Loucy (cell line): ENCODE data around the gene BAMBI.

Experiments used
- H2AFZ ChIP-seq: fragments of 200-600 bp; sonication (generic); 2 replicates; pipeline ENCODE4 v1.6.0; 2016; ENCODE audit warnings: antibody characterized with exemption, mild to moderate bottlenecking, low read length, moderate library complexity
- H3F3A ChIP-seq: fragments of 200-600 bp; 2 replicates; pipeline ENCODE4 v1.6.0; 2016; ENCODE audit warnings: antibody characterized with exemption, low read depth, mild to moderate bottlenecking
- H3K27me3 ChIP-seq: fragments of 200-600 bp; sonication (generic); 2 replicates; pipeline ENCODE4 v1.6.1; 2014; ENCODE audit warnings: low read length, mild to moderate bottlenecking; ENCODE audit not compliant: insufficient read depth, poor library complexity, severe bottlenecking
- H3K36me3 ChIP-seq: fragments of 200-600 bp; sonication (generic); 2 replicates; pipeline ENCODE4 v1.6.1; 2016; ENCODE audit warnings: low read length; ENCODE audit not compliant: insufficient read depth
- H3K4me1 ChIP-seq: fragments of 200-600 bp; sonication (generic); 2 replicates; pipeline ENCODE4 v1.5.1; 2014; ENCODE audit warnings: low read length, mild to moderate bottlenecking; ENCODE audit not compliant: insufficient read depth, poor library complexity, severe bottlenecking
- H3K4me2 ChIP-seq: fragments of 200-600 bp; sonication (generic); 2 replicates; pipeline ENCODE4 v1.6.0; 2014; ENCODE audit warnings: antibody characterized with exemption, low read length, low read depth, mild to moderate bottlenecking; ENCODE audit not compliant: poor library complexity, severe bottlenecking
- H3K4me3 ChIP-seq: fragments of 200-600 bp; sonication (generic); 2 replicates; pipeline ENCODE4 v1.5.1; 2014; ENCODE audit warnings: low read length, mild to moderate bottlenecking, mixed read lengths; ENCODE audit not compliant: poor library complexity, severe bottlenecking
- H3K79me2 ChIP-seq: fragments of 200-600 bp; sonication (generic); 2 replicates; pipeline ENCODE4 v1.6.1; 2014; ENCODE audit warnings: low read length; ENCODE audit not compliant: insufficient read depth
- H3K9ac ChIP-seq: fragments of 200-600 bp; sonication (generic); 2 replicates; pipeline ENCODE4 v1.6.0; 2014; ENCODE audit warnings: mild to moderate bottlenecking, low read depth, low read length, moderate library complexity; ENCODE audit not compliant: poor library complexity, severe bottlenecking
- H3K9me2 ChIP-seq: fragments of 200-600 bp; sonication (generic); replicated peaks from 2 replicates; pipeline ENCODE4 v1.6.1; 2016; ENCODE audit warnings: low read depth, low read length, mixed read lengths
- H3K9me3 ChIP-seq: fragments of 200-600 bp; sonication (generic); 2 replicates; pipeline ENCODE4 v1.6.1; 2014; ENCODE audit warnings: mild to moderate bottlenecking, antibody characterized with exemption, low read length, low read depth; ENCODE audit not compliant: insufficient read depth
- H4K20me1 ChIP-seq: fragments of 200-600 bp; sonication (generic); 2 replicates; pipeline ENCODE4 v1.6.0; 2014; ENCODE audit warnings: antibody characterized with exemption, low read length, mild to moderate bottlenecking; ENCODE audit not compliant: insufficient read depth, poor library complexity, severe bottlenecking
- EZH2phosphoT487 ChIP-seq: fragments of 200-600 bp; IDR thresholded peaks from 2 replicates; pipeline ENCODE4 v1.6.1; 2018; ENCODE audit warnings: antibody characterized with exemption, mild to moderate bottlenecking, moderate library complexity, borderline replicate concordance
- TF ChIP-seq, protein P1 (sequence below): fragments of 200-600 bp; sonication (generic); conservative IDR thresholded peaks from 2 replicates; pipeline ENCODE4 v1.5.1; 2014; ENCODE audit warnings: mild to moderate bottlenecking, antibody characterized with exemption, low read length

The BAMBI gene

GRCh38 chr10:28730031-28730778, 52.9 kb downstream of the BAMBI start:
- H2AFZ ChIP-seq = no peak overlapping the region
- H3K27me3 ChIP-seq = no peaks in the 10 kb centered on the region
- no peaks in the 10 kb centered on the region for H3K4me1 ChIP-seq
- no peaks in the 10 kb centered on the region for H3K36me3 ChIP-seq
- H3K9me3 ChIP-seq = no peaks in the 10 kb centered on the region; the same call in 1 of the 2 replicates
- H3K9ac ChIP-seq = no peak overlapping the region
- H3K9me2 ChIP-seq = no peaks in the 10 kb centered on the region
- H3F3A ChIP-seq = no peaks in the 10 kb centered on the region
- no peaks in the 10 kb centered on the region for H4K20me1 ChIP-seq
- H3K4me3 ChIP-seq = no peak overlapping the region
- H3K4me2 ChIP-seq = no peak overlapping the region
- H3K79me2 ChIP-seq = no peaks in the 10 kb centered on the region
- no peak for TF ChIP-seq EZH2phosphoT487
- TF ChIP-seq, protein P1, sequence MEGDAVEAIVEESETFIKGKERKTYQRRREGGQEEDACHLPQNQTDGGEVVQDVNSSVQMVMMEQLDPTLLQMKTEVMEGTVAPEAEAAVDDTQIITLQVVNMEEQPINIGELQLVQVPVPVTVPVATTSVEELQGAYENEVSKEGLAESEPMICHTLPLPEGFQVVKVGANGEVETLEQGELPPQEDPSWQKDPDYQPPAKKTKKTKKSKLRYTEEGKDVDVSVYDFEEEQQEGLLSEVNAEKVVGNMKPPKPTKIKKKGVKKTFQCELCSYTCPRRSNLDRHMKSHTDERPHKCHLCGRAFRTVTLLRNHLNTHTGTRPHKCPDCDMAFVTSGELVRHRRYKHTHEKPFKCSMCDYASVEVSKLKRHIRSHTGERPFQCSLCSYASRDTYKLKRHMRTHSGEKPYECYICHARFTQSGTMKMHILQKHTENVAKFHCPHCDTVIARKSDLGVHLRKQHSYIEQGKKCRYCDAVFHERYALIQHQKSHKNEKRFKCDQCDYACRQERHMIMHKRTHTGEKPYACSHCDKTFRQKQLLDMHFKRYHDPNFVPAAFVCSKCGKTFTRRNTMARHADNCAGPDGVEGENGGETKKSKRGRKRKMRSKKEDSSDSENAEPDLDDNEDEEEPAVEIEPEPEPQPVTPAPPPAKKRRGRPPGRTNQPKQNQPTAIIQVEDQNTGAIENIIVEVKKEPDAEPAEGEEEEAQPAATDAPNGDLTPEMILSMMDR = no peak

DNA sequence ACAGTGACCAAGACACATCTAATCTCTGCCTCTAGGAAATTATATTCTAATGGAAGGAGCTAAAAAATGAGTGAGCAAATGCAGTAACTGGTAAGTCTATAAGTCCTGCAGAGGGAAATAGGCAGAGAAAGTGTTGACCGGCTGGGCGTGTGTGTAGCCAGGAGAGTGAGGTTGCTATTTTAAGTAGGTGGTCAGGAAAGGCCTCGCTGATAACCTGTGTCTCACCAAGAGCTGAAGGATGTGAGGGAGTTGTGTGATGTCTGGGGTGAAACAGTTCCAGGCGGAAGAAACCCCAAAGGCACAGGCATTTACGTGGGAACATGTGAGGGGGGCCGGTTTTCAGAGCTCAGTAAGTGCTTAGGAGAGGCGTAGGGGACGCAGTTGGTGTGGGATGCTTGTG, 54.8 kb downstream of the BAMBI start:
- no peak overlapping the region for H2AFZ ChIP-seq
- H3K9me3 ChIP-seq = no peaks in the 10 kb centered on the region; the same call in 1 of the 2 replicates
- H3K36me3 ChIP-seq = no peaks in the 10 kb centered on the region
- H3K9me2 ChIP-seq = no peaks in the 10 kb centered on the region
- H3K27me3 ChIP-seq = no peaks in the 10 kb centered on the region
- no peaks in the 10 kb centered on the region for H3K79me2 ChIP-seq
- no peaks in the 10 kb centered on the region for H3K4me1 ChIP-seq
- H3K4me3 ChIP-seq = no peak overlapping the region
- H3F3A ChIP-seq = no peaks in the 10 kb centered on the region
- H3K9ac ChIP-seq = no peak overlapping the region
- TF ChIP-seq, protein P1 = no peak
- TF ChIP-seq EZH2phosphoT487 = no peak
- no peak overlapping the region for H3K4me2 ChIP-seq
- no peaks in the 10 kb centered on the region for H4K20me1 ChIP-seq
